Activated naive CD4-positive, alpha-beta T cell treated with Interleukin-2 at 50 U/mL for 16 hours (primary cell): ENCODE measurements around the gene SLC34A3.
"Not testable (repeated sequence)": the region's sequence is repeated elsewhere in the genome, so short reads cannot be mapped to it uniquely, and the experiment has no call there.

Experiments used
- DNase-seq: peaks from one replicate; pipeline ENCODE4 v3.0.0-alpha.2; 2020

Gene SLC34A3

GRCh38 chr9:137243626-137244485 lies 13.2 kb downstream of the SLC34A3 start:
- no peak for DNase-seq

- no peak for DNase-seq
These were observed 14.1 kb downstream of the SLC34A3 start for GRCh38 chr9:137244486-137245449.

GRCh38 chr9:137245450-137246421 lies 15.0 kb downstream of the SLC34A3 start:
- no peak for DNase-seq

GRCh38 chr9:137247135-137247915 lies 16.6 kb downstream of the SLC34A3 start:
- DNase-seq: no peak

DNA sequence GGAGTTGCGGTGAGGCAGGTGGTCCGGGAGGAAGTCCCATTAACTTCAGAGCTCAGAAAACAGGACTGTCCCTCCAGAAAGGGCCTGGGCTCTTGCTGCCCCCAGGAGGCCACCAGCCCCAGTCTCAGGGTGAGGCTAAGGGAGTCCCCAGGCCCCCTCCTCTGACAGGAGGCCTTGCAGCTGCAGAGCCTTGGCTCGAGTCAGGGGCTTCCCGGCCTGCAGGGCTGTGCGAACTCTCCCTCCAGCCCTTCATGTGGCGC lies 17.1 kb downstream of the SLC34A3 start:
- no peak for DNase-seq

DNA sequence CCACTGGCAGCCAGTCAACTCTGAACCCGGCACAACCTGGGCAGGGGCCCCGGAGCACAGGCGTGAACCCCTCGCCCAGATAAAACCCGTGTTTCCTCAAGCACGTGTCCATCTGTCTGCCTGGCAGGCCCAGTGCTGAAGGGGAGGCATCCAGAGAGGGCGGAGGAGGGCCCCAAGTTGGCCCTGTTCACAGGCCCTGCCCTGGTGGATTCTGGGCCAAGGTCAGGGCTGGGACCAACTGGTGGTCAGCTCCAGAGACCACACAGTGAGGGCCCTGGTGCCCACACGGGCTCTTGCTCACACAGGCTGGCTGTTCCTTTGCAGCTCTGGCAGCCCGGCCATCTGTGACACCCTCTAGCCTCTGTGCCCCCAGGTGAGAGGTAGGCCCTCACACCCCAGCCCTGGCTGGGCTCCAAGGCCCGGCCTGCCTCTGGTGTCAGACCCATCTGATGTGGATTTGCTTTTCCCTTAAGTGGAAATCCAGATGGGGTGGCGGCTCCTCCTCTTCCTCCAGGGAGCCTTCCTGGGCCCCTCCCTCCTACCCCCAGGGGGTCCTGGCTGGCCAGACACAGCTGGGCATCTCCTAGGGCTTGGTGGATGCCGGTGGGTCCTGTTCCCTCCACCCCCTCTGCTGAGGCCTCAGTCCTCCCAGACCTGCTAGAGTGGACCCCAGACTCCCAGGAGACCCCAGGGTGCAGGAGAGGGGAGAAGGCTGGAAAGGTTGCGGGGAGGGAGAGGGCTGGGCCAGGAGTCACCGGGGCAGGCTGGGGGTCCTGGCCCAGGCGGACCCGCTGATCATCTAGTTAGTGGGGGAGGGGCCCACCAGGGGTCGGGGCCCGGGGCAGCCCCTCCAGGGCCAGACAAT lies 19.9 kb downstream of the SLC34A3 start:
- no peak for DNase-seq

GRCh38 chr9:137251194-137251461 lies 20.4 kb downstream of the SLC34A3 start, which contains the start of gene STPG3:
TSS of gene STPG3 (plus strand) at chr9:137251286. CDS start at chr9:137251287, 1 bp downstream.
- DNase-seq: no peak

DNA sequence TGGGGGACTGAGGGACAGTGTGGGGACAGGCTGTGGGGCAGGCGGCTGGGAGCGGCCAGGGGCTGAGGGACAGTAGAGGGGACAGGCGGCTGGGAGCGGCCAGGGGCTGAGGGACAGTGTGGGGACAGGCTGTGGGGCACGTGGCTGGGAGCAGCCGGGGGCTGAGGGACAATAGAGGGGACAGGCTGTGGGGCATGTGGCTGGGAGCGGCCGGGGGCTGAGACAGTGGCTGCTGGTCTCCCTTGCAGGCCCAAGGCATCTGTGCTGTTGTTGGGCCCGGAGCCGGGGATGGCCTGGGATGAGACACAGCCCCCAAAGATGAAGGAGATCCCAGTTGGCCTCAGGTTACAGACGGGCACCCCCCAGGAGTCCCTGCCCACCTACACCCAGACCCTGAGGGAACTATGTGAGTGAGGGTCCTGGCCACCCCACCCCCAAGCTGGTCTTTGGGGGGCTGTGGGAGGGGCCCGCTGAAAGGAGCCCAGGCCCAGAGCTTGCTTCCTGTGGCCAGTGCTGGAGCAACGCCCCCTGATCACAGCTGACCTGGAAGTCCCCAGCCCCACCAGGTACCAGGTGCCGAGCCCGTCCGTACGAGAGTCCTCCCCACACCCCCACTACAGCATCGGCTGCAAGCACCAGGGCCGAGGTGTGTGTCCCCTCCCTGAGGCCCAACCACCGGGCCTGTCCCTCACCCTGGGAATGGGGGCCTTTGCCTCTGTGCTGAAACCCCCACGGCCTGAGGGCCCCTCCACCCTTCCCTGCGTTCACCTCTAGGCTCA lies 21.0 kb downstream of the SLC34A3 start:
- no peak for DNase-seq

DNA sequence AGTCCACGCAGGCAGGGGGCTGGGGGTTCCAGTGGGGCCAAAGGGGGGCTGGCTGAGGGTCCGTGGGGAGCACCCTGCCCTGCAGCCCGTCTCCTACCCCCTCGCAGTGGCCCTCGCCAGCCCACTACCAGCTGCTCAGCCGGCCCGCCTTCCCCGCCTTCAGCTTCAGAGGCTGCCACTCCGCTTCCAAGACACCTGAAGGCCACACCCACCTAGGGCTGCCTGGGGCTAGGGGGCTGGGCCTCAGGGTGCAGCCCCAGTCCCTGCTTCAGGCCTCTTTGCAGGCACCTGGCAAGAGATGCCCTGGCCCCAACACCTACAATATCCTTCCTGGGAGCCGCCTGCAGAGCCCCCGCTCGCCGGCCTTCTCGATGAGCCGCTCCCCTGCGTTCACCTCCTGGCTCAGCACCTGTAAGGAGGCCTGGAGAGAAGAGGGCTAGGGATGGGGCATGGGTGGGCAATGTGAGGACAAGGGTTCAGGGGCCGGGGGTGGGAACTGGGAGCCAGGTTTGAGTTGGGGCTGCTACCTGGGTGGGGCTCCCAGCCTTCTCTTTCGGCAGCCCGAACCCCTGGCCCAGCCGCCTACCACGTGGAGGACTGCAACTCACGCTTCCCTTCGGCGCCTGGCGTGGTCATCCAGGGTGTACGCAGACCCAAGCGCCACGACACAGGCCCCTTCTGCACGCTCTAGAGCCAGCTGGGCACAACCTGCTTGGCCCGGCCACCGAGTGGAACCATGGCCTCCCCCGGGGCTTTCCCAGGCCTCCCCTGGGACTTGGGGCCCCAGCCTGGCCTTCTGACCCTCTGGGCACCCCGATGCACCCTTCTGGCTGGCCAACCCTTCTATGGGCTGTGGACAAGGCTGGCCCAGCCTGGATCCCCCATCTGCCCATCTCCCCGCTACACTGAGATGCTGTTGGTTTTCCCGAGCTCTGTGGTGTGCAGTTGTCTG lies 22.1 kb downstream of the SLC34A3 start:
- DNase-seq: no peak

GRCh38 chr9:137253717-137254623 lies 23.3 kb downstream of the SLC34A3 start:
- no peak for DNase-seq

DNA sequence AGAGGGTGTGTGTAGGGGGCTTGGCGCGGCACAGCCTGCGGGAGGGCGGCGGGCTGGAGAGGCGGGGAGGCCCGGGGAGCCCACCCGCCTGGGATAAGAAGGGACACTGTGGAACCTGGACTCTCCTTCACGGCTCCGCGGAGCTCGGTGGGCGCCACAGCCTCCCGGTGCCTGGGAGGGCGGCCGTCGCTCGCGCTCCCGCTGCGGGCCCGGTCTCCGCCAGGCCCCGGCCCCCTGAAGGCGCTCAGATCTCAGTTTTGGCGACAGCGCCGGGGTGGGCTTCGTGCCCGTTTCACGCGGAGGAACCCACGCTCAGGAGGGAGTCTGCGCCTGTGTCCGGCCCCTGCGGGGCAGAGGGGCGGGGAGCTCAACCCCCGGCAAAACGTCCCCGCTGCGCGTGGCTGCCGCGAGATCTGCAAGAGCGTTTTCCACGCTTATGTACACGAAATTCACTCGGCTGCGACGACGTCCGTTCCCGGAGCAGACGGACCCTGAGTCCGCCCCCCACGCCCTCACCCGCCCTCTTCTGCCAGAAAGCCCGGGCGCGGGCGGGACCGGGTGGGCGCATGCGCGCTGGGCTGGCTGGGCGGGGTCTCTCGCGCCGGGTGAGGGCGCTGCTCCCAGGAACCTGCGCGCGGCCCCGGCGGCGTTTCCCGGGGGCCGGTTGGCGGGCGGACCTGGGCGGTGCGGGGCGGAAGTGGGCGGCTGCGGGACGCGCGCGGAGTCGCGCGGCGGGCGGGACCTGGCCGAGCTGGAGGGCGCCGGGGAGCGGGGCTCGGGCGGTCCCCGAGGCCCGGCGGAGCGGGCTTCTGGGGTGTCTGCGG lies 24.1 kb downstream of the SLC34A3 start, which contains the start of gene NELFB:
Gene NELFB (plus strand): TSS at position 704 of the 824 bp plus-strand sequence.
- peak; percentile 95 for DNase-seq

DNA sequence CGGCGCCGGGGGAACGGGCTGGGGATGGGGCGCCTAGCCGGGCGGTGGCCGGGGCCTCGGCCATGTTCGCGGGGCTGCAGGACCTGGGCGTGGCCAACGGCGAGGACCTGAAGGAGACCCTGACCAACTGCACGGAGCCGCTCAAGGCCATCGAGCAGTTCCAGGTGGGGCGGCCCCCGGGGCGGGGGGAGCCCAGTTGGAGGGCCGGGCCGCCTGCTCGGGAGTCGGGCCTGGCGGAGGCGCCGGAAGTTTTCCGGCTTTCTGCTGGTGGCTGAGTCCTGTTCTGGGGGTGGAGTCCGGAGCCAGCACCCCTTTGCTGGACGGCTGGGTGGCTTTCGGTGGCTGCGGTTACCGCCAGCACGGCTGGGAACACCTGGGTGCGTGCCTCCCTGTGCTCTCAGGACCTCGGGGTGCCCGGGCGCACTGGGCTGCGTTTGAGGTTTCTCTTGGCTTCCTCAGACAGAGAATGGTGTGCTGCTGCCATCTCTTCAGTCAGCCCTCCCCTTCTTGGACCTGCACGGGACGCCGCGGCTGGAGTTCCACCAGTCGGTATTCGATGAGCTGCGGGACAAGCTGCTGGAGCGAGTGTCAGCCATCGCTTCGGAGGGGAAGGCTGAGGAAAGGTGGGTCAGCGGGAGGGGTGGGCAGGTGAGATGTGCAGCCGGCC lies 24.9 kb downstream of the SLC34A3 start:
- DNase-seq: no peak

- DNase-seq: no peak
These were observed 25.7 kb downstream of the SLC34A3 start for GRCh38 chr9:137256362-137256761.

DNA sequence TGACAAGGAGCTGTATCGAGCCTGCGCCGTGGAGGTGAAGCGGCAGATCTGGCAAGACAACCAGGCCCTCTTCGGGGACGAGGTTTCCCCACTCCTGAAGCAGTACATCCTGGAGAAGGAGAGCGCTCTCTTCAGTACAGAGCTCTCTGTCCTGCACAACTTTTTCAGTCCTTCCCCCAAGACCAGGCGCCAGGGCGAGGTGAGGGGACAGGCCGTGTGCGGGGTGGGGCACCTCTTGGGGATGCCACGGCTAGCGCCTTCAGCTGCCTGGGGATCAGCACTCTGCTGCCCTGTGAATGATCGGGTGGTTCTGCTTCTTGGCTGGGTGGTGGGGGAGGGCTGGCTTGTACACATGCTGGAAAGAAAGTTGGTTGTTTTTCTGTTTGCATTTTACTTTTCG lies 26.2 kb downstream of the SLC34A3 start:
- DNase-seq: no peak

DNA sequence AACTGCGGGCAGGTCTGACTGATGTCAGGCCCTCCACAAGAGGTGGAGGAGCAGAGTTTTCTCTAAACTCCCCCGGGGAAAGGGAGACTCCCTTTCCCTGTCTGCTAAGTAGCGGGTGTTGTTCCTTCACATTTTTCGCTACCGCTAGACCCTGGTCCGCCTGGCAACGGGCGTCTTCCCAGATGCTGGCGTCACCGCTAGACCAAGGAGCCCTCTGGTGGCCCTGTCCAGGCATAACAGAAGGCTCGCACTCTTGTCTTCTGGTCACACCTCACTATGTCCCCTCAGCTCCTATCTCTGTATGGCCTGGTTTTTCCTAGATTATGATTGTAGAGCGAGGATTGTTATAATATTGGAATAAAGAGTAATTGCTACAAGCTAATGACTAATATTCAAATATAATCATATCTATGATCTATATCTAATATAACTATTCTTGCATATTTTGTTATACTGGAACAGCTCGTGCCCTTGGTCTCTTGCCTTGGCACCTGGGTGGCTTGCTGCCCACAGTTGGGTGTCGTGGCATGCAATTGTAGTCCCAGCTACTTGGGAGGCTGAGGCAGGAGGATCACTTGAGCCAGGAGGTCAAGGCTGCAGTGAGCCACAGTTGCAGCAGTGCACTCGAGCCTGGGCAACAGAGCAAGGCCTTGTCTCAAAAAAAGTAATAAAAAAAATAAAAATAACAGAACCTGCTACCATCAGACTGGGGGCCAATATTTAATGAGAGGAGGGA lies 31.6 kb downstream of the SLC34A3 start:
- not testable (repeated sequence) for DNase-seq

DNA sequence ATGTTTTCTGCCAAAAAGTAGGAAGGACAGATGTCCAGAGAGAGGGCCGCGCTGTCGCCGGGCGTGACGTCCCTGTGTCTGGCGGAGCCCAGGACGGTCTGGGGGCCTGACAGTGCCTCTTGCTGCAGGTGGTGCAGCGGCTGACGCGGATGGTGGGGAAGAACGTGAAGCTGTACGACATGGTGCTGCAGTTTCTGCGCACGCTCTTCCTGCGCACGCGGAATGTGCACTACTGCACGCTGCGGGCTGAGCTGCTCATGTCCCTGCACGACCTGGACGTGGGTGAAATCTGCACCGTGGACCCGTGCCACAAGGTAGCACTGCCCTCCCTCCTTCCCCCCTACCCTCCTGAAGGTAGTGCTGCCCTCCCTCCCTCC lies 32.2 kb downstream of the SLC34A3 start:
- DNase-seq: no peak
